A549 treated with dexamethasone at 1 μM for 4 hours (cell line): ENCODE results near the gene ITPR3. TPM values are rescaled to one million over a fixed set of nuclear protein-coding genes. Genes with fewer than 3 reads are reported as not detected.

ENCODE experiments used
- total RNA-seq: library from RNA; stranded (reverse); fragments of 200-300 nt; extraction: Qiagen RNA extraction; gene quantifications from 5 replicates; pipeline ENCODE4 v1.2.3, GENCODE V29; 2022

Gene ITPR3
- 28.4 to 59.0 TPM (median 51.0 TPM) in 5 replicates for total RNA-seq

DNA sequence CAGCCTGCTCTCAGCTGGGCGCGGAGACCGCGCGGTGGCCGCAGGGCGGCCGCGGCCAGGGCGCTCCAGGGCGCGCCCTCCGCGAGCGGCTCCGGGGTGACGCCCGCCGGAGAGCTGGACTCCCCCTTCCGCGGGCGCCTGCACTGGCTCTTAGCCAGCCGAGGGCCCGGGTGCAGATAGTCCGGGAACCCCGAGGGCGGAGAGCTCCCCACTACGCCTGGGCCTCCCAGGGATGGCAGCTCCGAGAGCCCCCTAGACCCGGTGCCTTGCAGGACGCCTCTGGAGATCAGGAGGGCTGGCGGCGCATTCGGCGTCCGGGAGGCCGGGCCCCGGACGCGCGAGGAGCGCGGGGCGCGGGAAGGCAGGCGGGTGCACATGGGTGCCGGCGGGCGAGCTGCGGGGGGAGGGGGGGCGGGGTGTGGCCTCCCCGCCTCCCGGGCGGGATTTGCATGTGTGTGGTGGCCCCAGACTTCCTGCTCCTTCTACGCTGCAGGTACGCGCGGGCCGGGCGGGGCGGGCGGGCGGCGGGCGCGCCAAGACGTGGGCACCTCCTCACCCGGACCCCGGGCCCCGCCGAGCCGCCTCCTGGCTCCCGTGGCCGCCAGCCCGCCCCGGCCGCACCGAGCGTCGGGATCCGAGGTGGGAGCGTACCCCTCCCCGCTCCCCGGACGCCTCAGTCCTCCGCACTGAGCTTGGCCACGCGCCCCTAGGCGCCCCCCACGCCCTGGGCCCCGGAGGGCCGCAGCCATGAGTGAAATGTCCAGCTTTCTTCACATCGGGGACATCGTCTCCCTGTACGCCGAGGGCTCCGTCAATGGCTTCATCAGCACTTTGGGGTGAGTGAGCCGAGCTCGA, at the start of gene ITPR3:
ITPR3 (plus strand) TSS at position 467 of the 855 bp plus-strand sequence; CDS start at position 748, 281 bp downstream.

DNA sequence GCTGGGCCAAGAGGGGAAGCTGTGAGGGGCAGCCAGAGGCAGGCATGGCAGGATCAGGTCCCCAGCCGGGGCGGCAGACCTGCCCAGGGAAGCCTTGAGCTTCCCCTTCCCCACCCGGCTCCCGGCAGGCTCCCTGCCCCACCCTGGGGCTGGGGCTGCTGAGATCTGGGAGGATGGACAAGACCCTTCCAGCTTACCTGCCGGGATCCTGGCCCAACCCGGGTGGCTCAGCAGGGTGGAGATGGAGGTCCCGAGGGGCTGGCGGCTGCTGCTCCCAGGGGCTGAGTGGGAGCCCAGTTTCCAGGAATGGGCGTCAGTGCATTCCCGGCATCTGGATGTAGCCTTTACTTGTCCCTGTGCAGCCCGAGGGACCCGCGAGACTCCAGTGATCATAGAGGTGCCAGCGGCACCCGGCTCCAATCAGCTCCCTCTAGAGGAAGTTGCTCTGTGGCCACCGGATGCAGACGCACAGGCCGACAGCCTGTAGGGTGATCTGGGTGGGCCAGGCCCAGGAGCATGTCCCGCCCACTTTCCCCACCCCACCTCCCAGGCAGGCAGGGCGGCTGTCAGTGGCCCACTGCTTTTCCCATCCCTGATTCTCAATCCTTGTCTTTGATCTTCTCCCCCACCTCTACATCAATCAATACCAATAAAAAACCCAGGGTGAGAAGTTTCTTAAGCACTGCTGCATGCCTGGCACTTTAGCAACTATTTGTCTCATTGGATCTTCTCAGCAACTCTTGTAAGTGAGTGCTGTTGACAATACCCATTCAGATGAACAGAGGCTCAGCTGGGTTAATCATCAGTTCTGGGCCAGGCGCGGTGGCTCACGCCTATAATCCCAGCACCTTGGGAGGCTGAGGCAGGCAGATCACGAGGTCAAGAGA, 41.1 kb upstream of the ITPR3 start, which contains the start of gene BAK1:
BAK1 (minus strand) TSS at position 449 of the 887 bp plus-strand sequence. CDS start 2,672 bp downstream, outside the sequence.

DNA sequence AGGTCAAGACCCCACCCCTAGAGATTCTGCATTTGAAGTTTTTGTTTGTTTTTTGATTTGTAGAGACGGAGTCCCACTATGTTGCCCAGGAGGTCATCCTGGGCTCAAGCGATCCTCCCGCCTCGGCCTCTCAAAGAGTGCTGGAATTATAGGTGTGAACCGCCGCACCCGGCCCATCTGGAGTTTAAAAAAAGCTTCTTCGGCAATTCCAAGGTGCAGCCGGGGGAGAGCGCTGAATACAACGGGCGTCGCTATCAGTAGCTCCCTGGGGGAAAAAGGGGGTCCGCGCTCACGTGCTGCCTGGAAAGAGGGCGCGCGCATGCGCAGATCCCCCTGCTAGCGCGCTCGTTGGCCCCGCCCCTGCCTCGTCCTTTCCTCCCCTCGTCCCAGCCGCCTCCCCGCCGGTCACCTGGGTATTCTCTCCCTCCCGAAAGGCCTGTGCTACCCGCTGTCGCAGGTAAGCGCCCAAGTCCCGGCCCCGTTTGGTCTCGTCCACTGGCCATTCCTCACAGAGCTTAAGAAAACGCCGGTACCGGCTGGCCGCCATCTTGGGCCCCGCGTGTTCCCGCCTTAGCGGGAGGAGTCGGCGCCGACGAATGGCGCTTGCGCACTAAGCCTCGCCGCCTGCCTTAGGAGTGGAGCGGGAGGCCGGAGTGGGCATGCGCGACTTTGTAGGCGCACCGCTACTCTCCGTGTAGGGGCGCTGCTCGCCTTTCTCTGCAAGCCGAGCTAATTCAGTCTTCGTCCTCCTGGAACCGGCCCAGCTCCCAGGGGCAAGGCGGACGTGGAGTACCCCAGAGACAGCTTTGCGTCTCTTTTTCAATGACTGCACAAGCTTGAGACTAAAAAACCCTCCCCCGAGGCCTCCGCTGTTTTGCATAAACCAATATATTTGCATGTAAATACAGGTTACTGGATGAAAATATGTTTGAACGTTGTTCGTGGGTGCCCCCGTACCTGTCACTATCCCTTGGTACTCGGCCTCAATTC, 90.3 kb downstream of the ITPR3 start, which contains the start of gene UQCC2:
UQCC2 (minus strand) TSS at position 561 of the 990 bp plus-strand sequence; CDS start at position 547, 14 bp downstream.

Other genes starting within 250 kb of the ITPR3 start
- 35.6 to 45.1 TPM (median 44.0 TPM) in 5 replicates for gene KIFC1, start 229.5 kb upstream of the ITPR3 start, total RNA-seq
- gene PHF1, start 210.3 kb upstream of the ITPR3 start, total RNA-seq: 10.9 to 17.3 TPM (median 15.4 TPM) in 5 replicates
- 167 to 223 TPM (median 192 TPM) in 5 replicates for gene CUTA, start 203.2 kb upstream of the ITPR3 start, total RNA-seq
- 2.4 to 9.2 TPM (median 4.1 TPM) in 5 replicates for gene SYNGAP1, start 201.3 kb upstream of the ITPR3 start, total RNA-seq
- gene ZBTB9, start 166.7 kb upstream of the ITPR3 start, total RNA-seq: 10.7 to 12.4 TPM (median 12.1 TPM) in 5 replicates
- gene BAK1, start 41.0 kb upstream of the ITPR3 start, total RNA-seq: 39.6 to 42.9 TPM (median 41.0 TPM) in 5 replicates
- gene UQCC2, start 90.4 kb downstream of the ITPR3 start, total RNA-seq: 74.7 to 90.0 TPM (median 80.0 TPM) in 5 replicates
- 1.7 to 2.4 TPM (median 2.0 TPM) in 5 replicates for gene IP6K3, start 125.6 kb downstream of the ITPR3 start, total RNA-seq
- 34.6 to 42.8 TPM (median 41.0 TPM) in 5 replicates for gene LEMD2, start 167.8 kb downstream of the ITPR3 start, total RNA-seq
- gene MLN, start 182.7 kb downstream of the ITPR3 start, total RNA-seq: not detected in 5 replicates